Nephron (organoid): ENCODE measurements around the gene RNF212.

ENCODE experiments used
- H3K27ac Mint-ChIP-seq, 3 experiments: 2 replicates each; pipeline ENCODE4 v1.8.0; 2020; ENCODE audit warnings: mixed read lengths in 3 of 3, mild to moderate bottlenecking in 2 of 3, moderate library complexity in 1 of 3
- H3K27me3 Mint-ChIP-seq: 2 replicates; pipeline ENCODE4 v1.8.0; 2021; ENCODE audit warnings: low read depth, mild to moderate bottlenecking, moderate library complexity, mixed read lengths
- H3K36me3 Mint-ChIP-seq: 2 replicates; pipeline ENCODE4 v1.8.0; 2020; ENCODE audit warnings: low read depth, mixed read lengths
- H3K4me1 Mint-ChIP-seq: 2 replicates; pipeline ENCODE4 v1.8.0; 2020; ENCODE audit warnings: mixed read lengths
- H3K4me3 Mint-ChIP-seq, 3 experiments: 2 replicates each; pipeline ENCODE4 v1.8.0; 2020; ENCODE audit warnings: mild to moderate bottlenecking in 3 of 3, mixed read lengths in 3 of 3, moderate library complexity in 2 of 3
- H3K9me3 Mint-ChIP-seq: 2 replicates; pipeline ENCODE4 v1.8.0; 2020; ENCODE audit warnings: mixed read lengths
- TF ChIP-seq, protein P1 (sequence below), 3 experiments: fragments of 200-600 bp; sonication (generic); IDR thresholded peaks; one replicate each; pipeline ENCODE4 v1.5.0; 2021; ENCODE audit warnings: antibody characterized with exemption in 3 of 3; ENCODE audit not compliant: unreplicated experiment in 3 of 3

The RNF212 gene

DNA sequence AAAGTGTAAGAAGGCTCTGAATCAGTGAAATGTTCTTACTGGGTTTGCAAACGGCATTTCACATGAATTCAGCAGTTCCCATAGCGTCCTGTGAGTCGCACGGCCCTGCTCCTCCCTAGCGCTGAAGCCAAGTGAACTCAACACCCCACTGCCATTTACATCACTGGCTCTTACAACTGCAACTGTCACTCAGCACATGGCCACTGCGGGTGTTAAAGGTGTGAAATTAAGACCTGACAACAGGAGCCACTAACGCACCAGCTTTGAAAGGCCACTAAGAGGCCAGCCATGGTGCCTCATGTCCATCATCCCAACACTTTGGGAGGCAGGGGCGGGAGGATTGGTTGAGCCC lies 31.7 kb downstream of the RNF212 start:
- TF ChIP-seq, protein P1, sequence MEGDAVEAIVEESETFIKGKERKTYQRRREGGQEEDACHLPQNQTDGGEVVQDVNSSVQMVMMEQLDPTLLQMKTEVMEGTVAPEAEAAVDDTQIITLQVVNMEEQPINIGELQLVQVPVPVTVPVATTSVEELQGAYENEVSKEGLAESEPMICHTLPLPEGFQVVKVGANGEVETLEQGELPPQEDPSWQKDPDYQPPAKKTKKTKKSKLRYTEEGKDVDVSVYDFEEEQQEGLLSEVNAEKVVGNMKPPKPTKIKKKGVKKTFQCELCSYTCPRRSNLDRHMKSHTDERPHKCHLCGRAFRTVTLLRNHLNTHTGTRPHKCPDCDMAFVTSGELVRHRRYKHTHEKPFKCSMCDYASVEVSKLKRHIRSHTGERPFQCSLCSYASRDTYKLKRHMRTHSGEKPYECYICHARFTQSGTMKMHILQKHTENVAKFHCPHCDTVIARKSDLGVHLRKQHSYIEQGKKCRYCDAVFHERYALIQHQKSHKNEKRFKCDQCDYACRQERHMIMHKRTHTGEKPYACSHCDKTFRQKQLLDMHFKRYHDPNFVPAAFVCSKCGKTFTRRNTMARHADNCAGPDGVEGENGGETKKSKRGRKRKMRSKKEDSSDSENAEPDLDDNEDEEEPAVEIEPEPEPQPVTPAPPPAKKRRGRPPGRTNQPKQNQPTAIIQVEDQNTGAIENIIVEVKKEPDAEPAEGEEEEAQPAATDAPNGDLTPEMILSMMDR (IDR thresholded peaks at IDR 0.05; ENCODE audit: unreplicated experiment in 3 of 3) = no peak
- Mint-ChIP-seq H3K36me3 (no peaks in the 10 kb centered on the region), H3K4me3 (no peak overlapping the region), H3K27me3 (peaks cover 47% of the 10 kb centered on the region), H3K4me1 (peaks cover 11% of the 10 kb centered on the region), H3K27ac (peak overlapping the region in 2 of 3 experiments; percentile 80 to 86), H3K9me3 (no peaks in the 10 kb centered on the region)

DNA sequence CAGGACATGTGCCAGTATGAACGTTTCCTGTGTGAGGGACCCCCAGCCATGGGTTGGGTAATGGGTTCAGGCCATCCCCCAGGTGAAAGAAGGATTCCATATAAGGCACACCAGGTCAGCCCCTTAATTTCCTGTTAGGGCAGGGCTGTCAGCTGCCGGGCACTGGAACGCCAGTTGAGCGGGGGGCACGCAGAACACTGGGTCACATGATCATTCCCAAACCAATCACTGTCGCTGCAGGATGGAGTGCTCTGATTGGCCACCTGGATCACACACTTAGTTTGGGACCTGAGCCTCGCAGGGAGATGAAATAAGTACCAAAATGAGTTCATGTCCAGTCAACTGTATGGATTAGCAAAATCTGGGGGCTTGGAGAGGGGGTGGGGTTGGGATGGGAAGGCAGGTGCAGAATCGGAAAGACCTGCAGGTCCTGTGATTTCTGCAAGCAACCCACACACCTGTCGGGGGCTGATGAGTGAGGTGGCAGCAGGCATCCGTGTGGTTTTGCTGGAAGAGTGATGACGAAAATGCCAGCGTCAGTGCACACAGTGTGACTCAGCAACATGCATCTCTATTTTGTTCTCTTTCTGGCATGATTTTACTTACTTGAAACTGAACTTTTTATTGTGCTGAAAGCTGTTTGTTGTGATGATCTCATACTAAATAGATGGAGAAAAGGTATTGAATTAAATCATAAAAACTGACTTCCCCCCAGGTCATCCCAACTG lies 32.2 kb downstream of the RNF212 start:
- Mint-ChIP-seq H3K27ac (no peak overlapping the region), H3K4me3 (no peak overlapping the region), H3K4me1 (peaks cover 11% of the 10 kb centered on the region), H3K36me3 (no peaks in the 10 kb centered on the region), H3K9me3 (no peaks in the 10 kb centered on the region), H3K27me3 (peaks cover 44% of the 10 kb centered on the region)
- TF ChIP-seq, protein P1 (IDR thresholded peaks at IDR 0.05; ENCODE audit: unreplicated experiment in 3 of 3) = no peak

DNA sequence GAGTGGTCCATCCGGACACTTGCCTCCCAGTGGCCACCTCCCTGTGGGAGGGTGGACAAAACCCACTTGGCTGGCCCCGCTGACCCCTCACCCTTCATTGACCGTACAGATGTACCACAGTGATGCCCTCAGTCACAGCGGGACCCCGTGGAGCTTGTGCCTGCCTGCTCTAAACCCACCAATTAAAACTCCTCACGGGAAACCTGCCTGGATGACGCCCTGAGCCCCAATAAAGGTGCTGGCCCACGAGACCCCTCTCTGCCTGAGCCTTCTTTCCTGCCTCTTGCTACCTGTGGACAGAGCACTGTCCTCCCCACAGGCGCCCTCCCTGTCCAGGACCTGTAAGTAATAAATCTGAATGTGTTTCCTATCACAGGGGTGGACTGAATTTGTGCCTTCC lies 32.9 kb downstream of the RNF212 start:
- Mint-ChIP-seq H3K4me3 (no peak overlapping the region), H3K4me1 (peaks cover 11% of the 10 kb centered on the region), H3K9me3 (no peaks in the 10 kb centered on the region), H3K36me3 (no peaks in the 10 kb centered on the region), H3K27me3 (peaks cover 38% of the 10 kb centered on the region), H3K27ac (no peak overlapping the region)
- TF ChIP-seq, protein P1 (IDR thresholded peaks at IDR 0.05; ENCODE audit: unreplicated experiment in 3 of 3) = no peak

DNA sequence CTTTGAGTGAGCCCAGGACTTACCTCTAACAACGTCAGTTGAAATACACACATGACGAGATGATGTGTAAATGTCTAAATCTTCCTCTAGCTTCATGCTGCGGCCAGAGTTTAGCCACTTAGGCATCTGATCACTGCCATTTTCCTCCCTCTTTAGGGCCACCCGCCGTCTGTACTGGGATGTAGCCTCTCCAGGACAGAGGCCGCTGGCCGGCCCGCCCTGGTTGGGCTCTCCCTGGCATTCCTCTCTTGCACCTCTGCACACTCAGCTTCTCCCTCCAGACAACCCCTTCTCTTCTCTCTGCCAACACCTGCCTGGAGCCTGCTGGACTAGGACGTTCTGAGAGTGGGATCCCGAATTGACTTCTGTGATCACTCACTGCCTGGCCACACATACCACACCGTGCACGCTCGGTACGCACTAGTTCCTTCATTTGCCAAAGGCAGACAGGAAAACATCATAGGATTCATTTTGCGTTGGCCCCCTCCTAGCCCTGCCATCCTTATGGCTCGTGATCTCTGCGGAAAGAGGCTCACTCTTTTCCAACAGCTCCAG lies 33.6 kb downstream of the RNF212 start:
- H3K27me3 Mint-ChIP-seq = peaks cover 39% of the 10 kb centered on the region
- TF ChIP-seq, protein P1 (IDR thresholded peaks at IDR 0.05; ENCODE audit: unreplicated experiment in 3 of 3) = no peak
- no peak overlapping the region for H3K4me3 Mint-ChIP-seq
- peaks cover 12% of the 10 kb centered on the region for H3K4me1 Mint-ChIP-seq
- no peak overlapping the region for H3K27ac Mint-ChIP-seq
- no peaks in the 10 kb centered on the region for H3K36me3 Mint-ChIP-seq
- no peaks in the 10 kb centered on the region for H3K9me3 Mint-ChIP-seq

DNA sequence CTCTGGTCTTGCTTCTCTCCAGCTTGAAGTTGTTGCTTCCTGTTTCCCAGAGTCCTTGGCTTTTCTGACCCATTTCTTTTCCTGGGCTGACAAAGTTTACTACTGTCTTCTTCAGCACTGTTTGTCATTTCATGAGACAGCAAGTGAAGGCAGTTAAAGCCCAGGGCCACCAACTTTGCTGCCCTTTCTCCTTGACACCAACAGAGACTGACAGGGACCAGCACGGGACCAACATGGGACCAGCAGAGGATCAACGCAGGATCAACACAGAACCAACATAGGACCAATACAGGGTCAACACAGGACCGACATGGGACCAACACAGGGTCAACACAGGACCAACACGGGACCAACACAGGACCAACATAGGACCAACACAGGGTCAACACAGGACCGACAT lies 34.9 kb downstream of the RNF212 start:
- TF ChIP-seq, protein P1 (IDR thresholded peaks at IDR 0.05; ENCODE audit: unreplicated experiment in 3 of 3) = no peak
- Mint-ChIP-seq H3K27me3 (peaks cover 34% of the 10 kb centered on the region), H3K9me3 (no peaks in the 10 kb centered on the region), H3K4me3 (no peak overlapping the region), H3K27ac (no peak overlapping the region), H3K4me1 (peaks cover 19% of the 10 kb centered on the region), H3K36me3 (no peaks in the 10 kb centered on the region)
